K562 (cell line): ENCODE data around the gene GFRA1. TPM values are rescaled to one million over a fixed set of nuclear protein-coding genes. Genes with fewer than 3 reads are reported as not detected.

ENCODE experiments used
- ATAC-seq: fragments of 200-7000 bp; cut with Tn5 transposase; 3 replicates; pipeline ENCODE4 v1.9.1; 2020; ENCODE audit warnings: moderate library complexity
- BruUV-seq: library from RNA; stranded (reverse); fragments of 400-500 nt; replicated peaks from 2 replicates; lab custom pipeline; 2021; lab: Mats Ljungman, UMichigan
- CTCF ChIA-PET: fragments of 300-600 bp; formaldehyde crosslinking; extraction: SDS; loops from one replicate; lab custom pipeline; 2021; ENCODE audit warnings: low intra/inter-chr PET ratio; lab: Yijun Ruan, JAX
- POLR2A ChIA-PET: fragments of 300-600, 350-650 bp; sonication (Branson Sonifier 250); formaldehyde crosslinking; extraction: SDS; loops from one replicate; lab custom pipeline; 2021; ENCODE audit warnings: antibody characterized with exemption, inconsistent platforms; lab: Yijun Ruan, JAX
- DNase-seq, 4 experiments: peaks; one replicate each; pipeline versions ENCODE4 v3.0.0 to v3.0.0-alpha.2; 2011 to 2018; ENCODE audit warnings: low spot score in 3 of 4, mixed read lengths in 3 of 4; ENCODE audit errors: extremely low read depth in 1 of 4
- FAIRE-seq: peaks from 2 replicates; lab custom pipeline; 2011; peaks lifted over from hg19 to GRCh38; lab: Jason Lieb, UNC
- H2AFZ ChIP-seq: 2 replicates; pipeline ENCODE4 v1.6.0; 2011; ENCODE audit warnings: low read depth, low read length, control low read depth, inconsistent platforms
- H3K27ac ChIP-seq: fragments of 200-600 bp; 3 replicates; pipeline ENCODE4 v1.8.0; 2011; ENCODE audit warnings: low read depth, mild to moderate bottlenecking, control low read depth, inconsistent platforms, low read length, moderate library complexity, mixed read lengths; ENCODE audit errors: extremely low read depth
- H3K27me3 ChIP-seq, 2 experiments: fragments of 300-600 bp in 1 of 2; 2 replicates in 1 of 2; 3 replicates in 1 of 2; pipeline versions ENCODE4 v1.6.0 to v1.8.0; 2011; ENCODE audit warnings: inconsistent platforms in 2 of 2, low read length in 2 of 2, mild to moderate bottlenecking in 1 of 2, mixed read lengths in 1 of 2, moderate library complexity in 1 of 2; ENCODE audit not compliant: control insufficient read depth in 2 of 2, insufficient read depth in 2 of 2
- H3K36me3 ChIP-seq: fragments of 300-600 bp; 3 replicates; pipeline ENCODE4 v1.8.0; 2011; ENCODE audit warnings: mild to moderate bottlenecking, low read length, inconsistent platforms; ENCODE audit not compliant: control insufficient read depth, insufficient read depth
- H3K4me1 ChIP-seq, 2 experiments: fragments of 200-600 bp in 1 of 2; replicated peaks in 1 of 2; 2 replicates in 1 of 2; 3 replicates in 1 of 2; pipeline versions ENCODE4 v1.5.1 to v1.8.0; 2011; ENCODE audit warnings: inconsistent platforms in 2 of 2, low read length in 2 of 2, mild to moderate bottlenecking in 1 of 2, mixed read lengths in 1 of 2, moderate library complexity in 1 of 2; ENCODE audit not compliant: control insufficient read depth in 2 of 2, insufficient read depth in 2 of 2
- H3K4me2 ChIP-seq: 2 replicates; pipeline ENCODE4 v1.6.1; 2011; ENCODE audit warnings: low read length, control low read depth, inconsistent platforms, mixed read lengths; ENCODE audit not compliant: insufficient read depth
- H3K4me3 ChIP-seq: fragments of 200-600 bp; sonication (generic), shearing (Covaris generic); 2 replicates; pipeline ENCODE4 v1.5.1; 2016; ENCODE audit warnings: control low read depth, inconsistent platforms
- H3K79me2 ChIP-seq: fragments of 200-600 bp; 3 replicates; pipeline ENCODE4 v1.8.0; 2011; ENCODE audit warnings: low read length, inconsistent platforms; ENCODE audit not compliant: control insufficient read depth, insufficient read depth
- H3K9ac ChIP-seq, 2 experiments: 2 replicates each; pipeline versions ENCODE4 v1.6.0 to v1.6.1; 2011; ENCODE audit warnings: low read depth in 2 of 2, low read length in 2 of 2, control low read depth in 1 of 2, inconsistent platforms in 1 of 2, mild to moderate bottlenecking in 1 of 2, mixed read lengths in 1 of 2; ENCODE audit not compliant: insufficient read depth in 1 of 2
- H3K9me1 ChIP-seq: one replicate; pipeline ENCODE4 v1.6.0; 2011; ENCODE audit warnings: inconsistent platforms, mild to moderate bottlenecking, low read length, moderate library complexity; ENCODE audit not compliant: control insufficient read depth, insufficient read depth
- H3K9me3 ChIP-seq: replicated peaks from 2 replicates; pipeline ENCODE4 v1.5.1; 2011; ENCODE audit warnings: low read depth, low read length, inconsistent platforms; ENCODE audit not compliant: control insufficient read depth, insufficient read depth
- H4K20me1 ChIP-seq: replicated peaks from 2 replicates; pipeline ENCODE4 v1.6.1; 2011; ENCODE audit warnings: low read length, inconsistent platforms, mixed read lengths; ENCODE audit not compliant: control insufficient read depth, insufficient read depth
- BRF1 ChIP-seq: IDR thresholded peaks from 3 replicates; pipeline ENCODE4 v1.6.1; 2011; ENCODE audit warnings: borderline replicate concordance, mild to moderate bottlenecking; ENCODE audit not compliant: insufficient read length; ENCODE audit errors: extremely low read depth
- RB1 ChIP-seq: fragments of 450-650 bp; IDR thresholded peaks from 2 replicates; pipeline ENCODE4 v1.6.1; 2017; ENCODE audit warnings: low read depth, mild to moderate bottlenecking
- RFX5 ChIP-seq: IDR thresholded peaks from 2 replicates; pipeline ENCODE4 v1.6.1; 2011; ENCODE audit warnings: low read depth, mild to moderate bottlenecking, improper control_type of control experiment, low read length
- WHSC1 ChIP-seq: IDR thresholded peaks from one replicate; pipeline ENCODE4 v1.6.1; 2012; ENCODE audit warnings: low read length, control low read depth, inconsistent platforms
- ZC3H4 ChIP-seq: sonication (generic); formaldehyde crosslinking; IDR thresholded peaks from 2 replicates; pipeline ENCODE4 v1.9.0; 2021; ENCODE audit warnings: missing genetic modification reagents, borderline replicate concordance
- ZNF274 ChIP-seq: IDR thresholded peaks from 2 replicates; pipeline ENCODE4 v1.6.1; 2011; ENCODE audit warnings: low read depth, mild to moderate bottlenecking, low read length, moderate library complexity, borderline replicate concordance
- WGBS: fragments of 100-300 bp; shearing (Covaris generic); methylation state at CpG from one replicate; pipeline ENCODE4 v1.1.6; 2016; ENCODE audit warnings: low coverage, mixed read lengths; ENCODE audit not compliant: insufficient coverage; ENCODE audit errors: missing lambda C conversion rate; 5-methylcytosine and 5-hydroxymethylcytosine counted together
- in situ Hi-C: fragments of 300-500 bp; cut with MboI; formaldehyde crosslinking; loops from 4 replicates; pipeline ENCODE4 v1.15.0; 2018; ENCODE audit warnings: inconsistent platforms, mixed read lengths
- intact Hi-C: fragments of 100-400 bp; cut with micrococcal nuclease; formaldehyde crosslinking; loops from 2 replicates; pipeline ENCODE4 v1.14.2; 2022
- polyA plus RNA-seq, 8 experiments: library from polyadenylated mRNA; depleted of rRNA in 4 of 8; stranded (reverse) in 5 of 8; unstranded in 3 of 8; fragments of >200 nt; fragmentation: Nextera tagmentation in 2 of 8; fragmentation: Illumina TruSeq in 1 of 8; extraction: Ambion mirVana in 2 of 8; extraction: Trizol in 1 of 8; gene quantifications; 2 replicates each; pipeline versions ENCODE4 v1.2.1 to v1.2.3, GENCODE V29; 2011 to 2014; ENCODE audit warnings: inconsistent platforms in 1 of 8, missing spikeins in 1 of 8
- total RNA-seq, 7 experiments: library from RNA; depleted of rRNA in 6 of 7; stranded (reverse); fragments of >200 nt in 6 of 7; fragmentation: Illumina TruSeq in 2 of 7; extraction: Trizol in 2 of 7; gene quantifications; 2 replicates each; pipeline versions ENCODE4 v1.2.1 to v1.2.3, GENCODE V29; 2011 to 2021; ENCODE audit warnings: low replicate concordance in 1 of 7
- TF ChIP-seq, protein P1 (sequence below): fragments of 450-650 bp; formaldehyde crosslinking; IDR thresholded peaks from 2 replicates; pipeline ENCODE4 v1.4.0; 2020; ENCODE audit warnings: mild to moderate bottlenecking, moderate library complexity
- TF ChIP-seq, protein P2 (sequence below): fragments of 450-650 bp; IDR thresholded peaks from 2 replicates; pipeline ENCODE4 v1.7.0; 2016; ENCODE audit warnings: borderline replicate concordance
- TF ChIP-seq, protein P3 (sequence below): fragments of 250-450 bp; sonication (Bioruptor Pico); IDR thresholded peaks from 2 replicates; pipeline ENCODE4 v1.5.0; 2021
- TF ChIP-seq, protein P4 (sequence below): fragments of 450-650 bp; IDR thresholded peaks from 2 replicates; pipeline ENCODE4 v1.6.1; 2016; ENCODE audit warnings: borderline replicate concordance

The GFRA1 gene
- total and polyA plus RNA-seq, 9 of the 15 experiments (the other 6 are each of a cell fraction or from before 2014, with no cell fraction given), result 0.04 TPM; not detected in 8

DNA sequence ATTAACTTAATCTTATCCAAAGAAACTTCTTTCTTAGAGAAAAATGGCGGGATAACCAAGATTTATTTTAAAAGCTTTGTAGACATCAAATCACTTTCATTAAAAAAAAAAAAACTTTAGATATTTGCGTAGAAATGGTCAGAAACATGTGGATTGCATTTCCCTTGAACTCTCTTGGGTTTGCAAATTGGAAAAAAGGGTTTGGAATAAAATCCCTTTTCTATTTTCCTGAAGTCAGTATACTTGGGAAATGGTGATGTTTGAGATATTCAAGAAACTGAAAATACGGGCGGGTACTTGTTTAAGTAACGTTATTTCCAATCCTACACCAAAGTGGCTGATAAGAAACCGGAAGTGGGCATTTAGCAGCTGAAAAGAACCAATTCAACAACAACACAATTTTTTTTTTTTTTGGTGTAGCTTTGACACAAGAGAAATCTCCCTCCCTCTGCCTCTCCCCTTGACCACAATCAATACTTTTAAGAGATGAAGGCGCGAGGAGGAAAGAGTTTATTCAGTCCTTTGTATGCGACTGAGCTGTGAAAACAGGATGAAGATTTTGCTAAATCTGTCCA, 13.7 kb upstream of the GFRA1 start:
- H3K4me3 ChIP-seq, result no peak overlapping the region
- WGBS, result 6% methylated on average over 9 of the region's 9 CpGs
- no peak overlapping the region for H2AFZ ChIP-seq
- H3K79me2 ChIP-seq, result no peaks in the 10 kb centered on the region
- H3K27me3 ChIP-seq, result no peaks in the 10 kb centered on the region
- no peak for DNase-seq
- H3K27ac ChIP-seq, result no peak overlapping the region
- no peak overlapping the region for H3K4me2 ChIP-seq
- ChIA-PET POLR2A (interaction anchor here (0.7 kb wide), 1 partner anchor 393 kb away, joined by 3 read pairs; no protein-coding TSS in a partner anchor), CTCF (no interaction called here)
- BruUV-seq, result no TSS peak
- H3K9me3 ChIP-seq, result no peaks in the 10 kb centered on the region
- TF ChIP-seq ZNF274 (no peak), WHSC1 (no peak), RFX5 (no peak), ZC3H4 (CRISPR knock-in tag) (no peak), BRF1 (no peak), RB1 (no peak)
- TF ChIP-seq, protein P1, sequence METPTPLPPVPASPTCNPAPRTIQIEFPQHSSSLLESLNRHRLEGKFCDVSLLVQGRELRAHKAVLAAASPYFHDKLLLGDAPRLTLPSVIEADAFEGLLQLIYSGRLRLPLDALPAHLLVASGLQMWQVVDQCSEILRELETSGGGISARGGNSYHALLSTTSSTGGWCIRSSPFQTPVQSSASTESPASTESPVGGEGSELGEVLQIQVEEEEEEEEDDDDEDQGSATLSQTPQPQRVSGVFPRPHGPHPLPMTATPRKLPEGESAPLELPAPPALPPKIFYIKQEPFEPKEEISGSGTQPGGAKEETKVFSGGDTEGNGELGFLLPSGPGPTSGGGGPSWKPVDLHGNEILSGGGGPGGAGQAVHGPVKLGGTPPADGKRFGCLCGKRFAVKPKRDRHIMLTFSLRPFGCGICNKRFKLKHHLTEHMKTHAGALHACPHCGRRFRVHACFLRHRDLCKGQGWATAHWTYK (CRISPR knock-in tag), result no peak
- TF ChIP-seq, protein P2, sequence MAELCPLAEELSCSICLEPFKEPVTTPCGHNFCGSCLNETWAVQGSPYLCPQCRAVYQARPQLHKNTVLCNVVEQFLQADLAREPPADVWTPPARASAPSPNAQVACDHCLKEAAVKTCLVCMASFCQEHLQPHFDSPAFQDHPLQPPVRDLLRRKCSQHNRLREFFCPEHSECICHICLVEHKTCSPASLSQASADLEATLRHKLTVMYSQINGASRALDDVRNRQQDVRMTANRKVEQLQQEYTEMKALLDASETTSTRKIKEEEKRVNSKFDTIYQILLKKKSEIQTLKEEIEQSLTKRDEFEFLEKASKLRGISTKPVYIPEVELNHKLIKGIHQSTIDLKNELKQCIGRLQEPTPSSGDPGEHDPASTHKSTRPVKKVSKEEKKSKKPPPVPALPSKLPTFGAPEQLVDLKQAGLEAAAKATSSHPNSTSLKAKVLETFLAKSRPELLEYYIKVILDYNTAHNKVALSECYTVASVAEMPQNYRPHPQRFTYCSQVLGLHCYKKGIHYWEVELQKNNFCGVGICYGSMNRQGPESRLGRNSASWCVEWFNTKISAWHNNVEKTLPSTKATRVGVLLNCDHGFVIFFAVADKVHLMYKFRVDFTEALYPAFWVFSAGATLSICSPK, result no peak
- TF ChIP-seq, protein P3, sequence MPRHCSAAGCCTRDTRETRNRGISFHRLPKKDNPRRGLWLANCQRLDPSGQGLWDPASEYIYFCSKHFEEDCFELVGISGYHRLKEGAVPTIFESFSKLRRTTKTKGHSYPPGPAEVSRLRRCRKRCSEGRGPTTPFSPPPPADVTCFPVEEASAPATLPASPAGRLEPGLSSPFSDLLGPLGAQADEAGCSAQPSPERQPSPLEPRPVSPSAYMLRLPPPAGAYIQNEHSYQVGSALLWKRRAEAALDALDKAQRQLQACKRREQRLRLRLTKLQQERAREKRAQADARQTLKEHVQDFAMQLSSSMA (CRISPR knock-in tag), result no peak
- TF ChIP-seq, protein P4, sequence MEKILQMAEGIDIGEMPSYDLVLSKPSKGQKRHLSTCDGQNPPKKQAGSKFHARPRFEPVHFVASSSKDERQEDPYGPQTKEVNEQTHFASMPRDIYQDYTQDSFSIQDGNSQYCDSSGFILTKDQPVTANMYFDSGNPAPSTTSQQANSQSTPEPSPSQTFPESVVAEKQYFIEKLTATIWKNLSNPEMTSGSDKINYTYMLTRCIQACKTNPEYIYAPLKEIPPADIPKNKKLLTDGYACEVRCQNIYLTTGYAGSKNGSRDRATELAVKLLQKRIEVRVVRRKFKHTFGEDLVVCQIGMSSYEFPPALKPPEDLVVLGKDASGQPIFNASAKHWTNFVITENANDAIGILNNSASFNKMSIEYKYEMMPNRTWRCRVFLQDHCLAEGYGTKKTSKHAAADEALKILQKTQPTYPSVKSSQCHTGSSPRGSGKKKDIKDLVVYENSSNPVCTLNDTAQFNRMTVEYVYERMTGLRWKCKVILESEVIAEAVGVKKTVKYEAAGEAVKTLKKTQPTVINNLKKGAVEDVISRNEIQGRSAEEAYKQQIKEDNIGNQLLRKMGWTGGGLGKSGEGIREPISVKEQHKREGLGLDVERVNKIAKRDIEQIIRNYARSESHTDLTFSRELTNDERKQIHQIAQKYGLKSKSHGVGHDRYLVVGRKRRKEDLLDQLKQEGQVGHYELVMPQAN, result no peak
- no peak for FAIRE-seq
- in situ Hi-C loops (no loop called here), intact Hi-C loops (loop anchor here (5.0 kb wide), 1 partner anchor 929 kb away; no protein-coding TSS in a partner anchor)
- H3K9me1 ChIP-seq, result no peaks in the 10 kb centered on the region
- H3K9ac ChIP-seq, result no peak overlapping the region
- H3K36me3 ChIP-seq, result no peaks in the 10 kb centered on the region
- no peak for ATAC-seq
- H4K20me1 ChIP-seq, result no peaks in the 10 kb centered on the region
- no peaks in the 10 kb centered on the region for H3K4me1 ChIP-seq
